Measurements from ENCODE around the gene DNAJB13. TPM values are rescaled to one million over a fixed set of nuclear protein-coding genes. Genes with fewer than 3 reads are reported as not detected.
A peak's percentile ranks its signal among the peaks of the same experiment; 100 is the strongest.

Gene DNAJB13
- total RNA-seq, 2 donors from 2014 or later: not detected

- H3K9me3 ChIP-seq: no peaks in the 10 kb centered on the region
- no peak for DNase-seq (ENCODE audit: low spot score)
- H3K27me3 ChIP-seq: no peaks in the 10 kb centered on the region
- no peak overlapping the region for H3K27ac ChIP-seq
- H3K36me3 ChIP-seq: peaks cover 20% of the 10 kb centered on the region
- peaks cover 0 to 39% of the 10 kb centered on the region in 2 donors for H3K4me1 ChIP-seq
- H3K4me3 ChIP-seq: no peak overlapping the region
- no peak for TF ChIP-seq CTCF (IDR thresholded peaks at IDR 0.05)
Measured at GRCh38 chr11:74006743-74007304, 56.0 kb downstream of the DNAJB13 start.

DNA sequence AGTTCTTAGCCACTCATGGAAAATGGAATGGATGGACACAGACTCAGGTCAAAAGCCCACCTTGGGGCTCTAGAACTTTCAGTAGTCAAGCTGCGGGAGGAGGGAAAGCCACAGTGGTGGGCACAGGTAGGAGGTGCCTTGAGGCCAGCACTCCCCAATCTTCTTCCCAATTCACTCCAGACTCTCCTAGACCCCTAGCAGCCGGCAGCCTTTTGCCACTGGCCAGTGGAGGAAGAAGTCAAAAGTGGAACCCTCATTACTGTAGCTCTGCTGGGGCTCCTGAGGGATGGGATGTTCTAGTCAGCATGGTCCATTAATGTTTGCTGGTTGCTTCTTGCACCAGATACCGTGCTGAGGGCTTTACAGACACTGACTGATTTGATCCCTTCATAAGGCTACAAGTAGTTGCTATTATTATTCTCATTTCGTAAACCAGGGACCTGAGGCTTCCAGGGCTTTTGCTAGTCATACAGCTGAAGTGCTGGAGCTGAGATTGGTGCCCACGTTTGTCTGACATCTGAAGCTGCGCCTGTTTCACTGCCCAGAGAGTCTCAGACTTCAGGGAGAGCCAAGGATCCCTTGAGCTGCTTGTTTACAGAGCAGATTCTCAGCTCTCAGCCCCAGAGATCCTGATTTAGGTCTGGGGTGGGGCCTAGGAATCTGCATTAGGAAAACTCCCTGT is 57.0 kb downstream of the DNAJB13 start:
- Histone ChIP-seq H3K4me3 (no peak overlapping the region), H3K4me1 (peaks cover 0 to 41% of the 10 kb centered on the region in 2 donors)

GRCh38 chr11:74008373-74009229 is 57.8 kb downstream of the DNAJB13 start, which contains the start of gene UCP3:
TSS of gene UCP3 (minus strand) at chr11:74009085. CDS start at chr11:74007042, 2,043 bp downstream.
- DNase-seq (ENCODE audit: low spot score): no peak
- no peaks in the 10 kb centered on the region for H3K9me3 ChIP-seq
- no peak within 1 kb of the TSS for H3K4me3 ChIP-seq
- H3K27ac ChIP-seq: peak within 1 kb of the TSS; percentile 55 to 70
- peaks cover 0 to 41% of the 10 kb centered on the region in 2 donors for H3K4me1 ChIP-seq
- TF ChIP-seq CTCF (IDR thresholded peaks at IDR 0.05): no peak
- peaks cover 8% of the 10 kb centered on the region for H3K36me3 ChIP-seq
- H3K27me3 ChIP-seq: no peaks in the 10 kb centered on the region

More for the DNA sequence above, 57.0 kb downstream of the DNAJB13 start:
- H3K27me3 ChIP-seq: no peaks in the 10 kb centered on the region
- H3K36me3 ChIP-seq: peaks cover 15% of the 10 kb centered on the region
- H3K9me3 ChIP-seq: no peaks in the 10 kb centered on the region
- no peak for TF ChIP-seq CTCF (IDR thresholded peaks at IDR 0.05)
- no peak for DNase-seq (ENCODE audit: low spot score)
- peak overlapping the region; percentile 55 to 70 for H3K27ac ChIP-seq

DNA sequence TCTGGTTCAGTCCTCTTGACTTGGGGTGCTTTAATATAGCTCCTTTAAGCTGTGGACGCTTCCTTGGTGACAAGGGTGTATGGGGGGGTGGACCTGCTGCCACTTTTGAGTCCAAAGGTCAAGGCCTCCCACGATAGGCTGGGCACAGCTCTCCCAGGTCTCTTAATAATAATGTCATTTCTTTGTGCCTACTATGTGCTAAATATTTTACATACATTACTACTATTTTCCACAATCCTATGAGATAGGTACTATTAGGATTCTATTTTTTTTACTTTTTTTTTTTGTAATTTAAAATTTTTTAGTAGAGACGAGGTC is 58.4 kb downstream of the DNAJB13 start:
- H3K27me3 ChIP-seq: no peaks in the 10 kb centered on the region
- TF ChIP-seq CTCF (IDR thresholded peaks at IDR 0.05): no peak
- no peak overlapping the region for H3K4me3 ChIP-seq
- H3K9me3 ChIP-seq: no peaks in the 10 kb centered on the region
- no peak for DNase-seq (ENCODE audit: low spot score)
- H3K27ac ChIP-seq: peak overlapping the region; percentile 55 to 70
- H3K4me1 ChIP-seq: peaks cover 0 to 41% of the 10 kb centered on the region in 2 donors
- H3K36me3 ChIP-seq: peaks cover 3% of the 10 kb centered on the region

DNA sequence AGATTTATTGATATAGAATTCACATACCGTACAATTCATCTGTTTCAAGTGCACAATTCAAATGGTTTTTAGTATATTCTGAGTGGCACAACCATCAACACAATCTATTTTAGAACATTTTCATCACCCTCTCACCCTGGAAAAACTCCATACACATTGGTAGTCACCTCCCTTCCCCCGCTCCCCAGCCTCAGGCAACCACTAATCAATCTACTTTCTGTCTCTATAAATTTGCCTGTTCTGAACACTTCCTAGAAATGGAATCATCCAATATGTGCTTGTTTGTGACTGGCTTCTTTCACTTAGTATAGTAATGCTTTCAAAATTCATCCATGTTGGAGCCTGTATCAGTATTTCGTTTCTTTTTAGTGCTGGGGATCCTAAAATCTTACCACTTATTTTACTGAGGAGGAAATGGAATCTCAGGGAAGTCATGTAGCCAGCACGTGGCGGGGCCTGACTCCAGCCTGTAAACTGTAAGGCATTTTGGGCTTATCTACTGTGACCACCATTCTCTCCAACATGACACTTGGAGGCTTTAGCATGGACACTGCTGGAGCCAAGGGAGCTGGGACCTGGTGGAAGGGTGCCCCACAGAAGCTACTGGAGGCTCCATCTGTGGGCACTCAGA is 59.0 kb downstream of the DNAJB13 start:
- H3K27ac ChIP-seq: peak overlapping the region in 1 of 2 donors; percentile 70

More for the DNA sequence above, 59.0 kb downstream of the DNAJB13 start:
- no peaks in the 10 kb centered on the region for H3K27me3 ChIP-seq
- no peaks in the 10 kb centered on the region for H3K36me3 ChIP-seq
- TF ChIP-seq CTCF (IDR thresholded peaks at IDR 0.05): no peak
- H3K9me3 ChIP-seq: no peaks in the 10 kb centered on the region
- DNase-seq (ENCODE audit: low spot score): no peak
- peaks cover 0 to 41% of the 10 kb centered on the region in 2 donors for H3K4me1 ChIP-seq
- no peak overlapping the region for H3K4me3 ChIP-seq
